ENCODE results near the gene MTPN. TPM values are rescaled to one million over a fixed set of nuclear protein-coding genes. Genes with fewer than 3 reads are reported as not detected.

MTPN gene
- total and polyA plus RNA-seq, 12 donors = 16.7 to 116 (median 86.9) TPM

DNA sequence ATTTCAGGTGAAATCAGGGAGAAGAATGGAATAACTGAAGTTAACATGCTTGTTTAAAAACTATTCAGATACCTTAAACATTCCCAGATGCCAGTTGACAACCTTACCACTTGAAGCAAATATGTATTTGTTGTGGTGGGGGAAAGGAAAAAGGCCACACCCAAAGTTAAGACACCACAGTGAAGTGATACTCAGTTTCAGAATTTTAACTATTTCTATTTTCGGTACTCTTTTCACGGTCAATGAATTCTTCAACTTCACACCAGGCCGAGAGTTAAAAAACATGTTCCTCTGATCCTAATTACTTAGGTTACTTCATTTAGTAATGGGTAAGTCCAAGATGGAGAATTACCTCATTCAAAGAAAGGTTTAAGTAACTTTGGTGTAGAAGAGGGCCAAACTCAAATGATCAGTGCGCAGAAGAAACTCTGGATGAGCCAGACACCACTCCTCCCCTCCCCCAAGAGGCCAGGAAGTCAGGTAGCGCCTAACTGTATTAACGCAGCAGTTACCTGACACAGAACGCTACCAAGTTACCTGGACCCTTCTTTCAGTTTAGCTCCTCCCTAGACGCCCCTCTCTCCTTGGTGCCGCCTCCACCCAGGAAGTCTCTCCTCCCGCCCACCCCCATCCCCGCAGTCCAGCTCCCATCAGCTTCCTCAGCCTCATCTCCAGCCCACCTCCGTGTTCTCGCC, 700 bp downstream of the MTPN start:
- TF ChIP-seq, protein P1, sequence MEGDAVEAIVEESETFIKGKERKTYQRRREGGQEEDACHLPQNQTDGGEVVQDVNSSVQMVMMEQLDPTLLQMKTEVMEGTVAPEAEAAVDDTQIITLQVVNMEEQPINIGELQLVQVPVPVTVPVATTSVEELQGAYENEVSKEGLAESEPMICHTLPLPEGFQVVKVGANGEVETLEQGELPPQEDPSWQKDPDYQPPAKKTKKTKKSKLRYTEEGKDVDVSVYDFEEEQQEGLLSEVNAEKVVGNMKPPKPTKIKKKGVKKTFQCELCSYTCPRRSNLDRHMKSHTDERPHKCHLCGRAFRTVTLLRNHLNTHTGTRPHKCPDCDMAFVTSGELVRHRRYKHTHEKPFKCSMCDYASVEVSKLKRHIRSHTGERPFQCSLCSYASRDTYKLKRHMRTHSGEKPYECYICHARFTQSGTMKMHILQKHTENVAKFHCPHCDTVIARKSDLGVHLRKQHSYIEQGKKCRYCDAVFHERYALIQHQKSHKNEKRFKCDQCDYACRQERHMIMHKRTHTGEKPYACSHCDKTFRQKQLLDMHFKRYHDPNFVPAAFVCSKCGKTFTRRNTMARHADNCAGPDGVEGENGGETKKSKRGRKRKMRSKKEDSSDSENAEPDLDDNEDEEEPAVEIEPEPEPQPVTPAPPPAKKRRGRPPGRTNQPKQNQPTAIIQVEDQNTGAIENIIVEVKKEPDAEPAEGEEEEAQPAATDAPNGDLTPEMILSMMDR (IDR thresholded peaks at IDR 0.05) = no peak
- TF ChIP-seq POLR2A (IDR thresholded peaks at IDR 0.05) = no peak

GRCh38 chr7:135975166-135975565, 2.0 kb downstream of the MTPN start:
- 82 to 92% (median 86%) methylated on average over 2 of the region's 2 CpGs for whole genome bisulfite sequencing, 4 donors
- H3K36me3 ChIP-seq (replicated peaks in 1 of 2) = no peaks in the 10 kb centered on the region
- no peaks in the 10 kb centered on the region for H3K27me3 ChIP-seq
- no peak overlapping the region for H3K4me3 ChIP-seq
- peaks cover 26 to 59% of the 10 kb centered on the region in 2 donors for H3K4me1 ChIP-seq (replicated peaks in 1 of 2)
- H3K9me3 ChIP-seq (replicated peaks in 1 of 3) = no peaks in the 10 kb centered on the region
- no peak for DNase-seq
- H3K27ac ChIP-seq = no peak overlapping the region
- TF ChIP-seq, protein P1 (IDR thresholded peaks at IDR 0.05) = no peak
- no peak for TF ChIP-seq POLR2A (IDR thresholded peaks at IDR 0.05)
- intact Hi-C loops (cut with DNase I) = no loop called here

More for the DNA sequence above, 700 bp downstream of the MTPN start:
- no peaks in the 10 kb centered on the region for H3K36me3 ChIP-seq (replicated peaks in 1 of 2)
- intact Hi-C loops (cut with DNase I) = no loop called here
- H3K27ac ChIP-seq = peak overlapping the region; percentile 61 to 91 (median 69)
- H3K4me1 ChIP-seq (replicated peaks in 1 of 2) = peaks cover 28 to 64% of the 10 kb centered on the region in 2 donors
- DNase-seq = peak in 4 of 7 donors; percentile 16 to 37 (median 28)
- peak overlapping the region; percentile 85 to 93 (median 90) for H3K4me3 ChIP-seq
- H3K27me3 ChIP-seq = no peaks in the 10 kb centered on the region
- no peaks in the 10 kb centered on the region for H3K9me3 ChIP-seq (replicated peaks in 1 of 3)
- WGBS, 4 donors = 4% methylated on average over 13 of the region's 13 CpGs

DNA sequence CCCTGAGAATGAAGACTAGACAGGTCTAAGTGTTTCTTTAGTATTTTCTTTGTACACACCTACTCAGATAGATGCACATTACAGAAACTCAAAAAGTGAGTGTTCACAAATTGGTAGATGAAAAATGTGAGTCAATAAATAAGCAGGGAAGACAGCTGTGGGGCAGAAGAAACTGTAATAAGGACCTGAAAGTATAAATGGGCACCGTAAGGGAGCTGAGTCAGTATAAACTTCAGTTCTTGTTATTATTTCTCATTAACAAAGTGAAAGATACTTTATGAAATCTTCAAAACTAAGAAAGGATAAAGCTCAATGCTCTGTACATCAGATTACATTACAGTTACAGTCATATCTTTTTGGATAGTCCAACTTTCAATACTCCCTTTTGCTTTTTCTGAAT, 2.5 kb downstream of the MTPN start:
- no peaks in the 10 kb centered on the region for H3K36me3 ChIP-seq (replicated peaks in 1 of 2)
- no peak for TF ChIP-seq POLR2A (IDR thresholded peaks at IDR 0.05)
- TF ChIP-seq, protein P1 (IDR thresholded peaks at IDR 0.05) = no peak
- H3K9me3 ChIP-seq (replicated peaks in 1 of 3) = no peaks in the 10 kb centered on the region
- intact Hi-C loops (cut with DNase I) = no loop called here
- no peak overlapping the region for H3K4me3 ChIP-seq
- no peak for DNase-seq
- WGBS, 4 donors = 56 to 76% (median 65%) methylated on average over 1 of the region's 1 CpG
- H3K4me1 ChIP-seq (replicated peaks in 1 of 2) = peaks cover 22 to 54% of the 10 kb centered on the region in 2 donors
- H3K27ac ChIP-seq = no peak overlapping the region
- H3K27me3 ChIP-seq = no peaks in the 10 kb centered on the region

GRCh38 chr7:135971366-135971725, 5.8 kb downstream of the MTPN start:
- Histone ChIP-seq H3K4me1 (replicated peaks in 1 of 2) (peaks cover 21 to 49% of the 10 kb centered on the region in 2 donors), H3K36me3 (replicated peaks in 1 of 2) (no peaks in the 10 kb centered on the region), H3K9me3 (replicated peaks in 1 of 3) (no peaks in the 10 kb centered on the region), H3K27me3 (no peaks in the 10 kb centered on the region), H3K27ac (no peak overlapping the region), H3K4me3 (no peak overlapping the region)
- no peak for DNase-seq
- TF ChIP-seq, protein P1 (IDR thresholded peaks at IDR 0.05) = no peak
- no peak for TF ChIP-seq POLR2A (IDR thresholded peaks at IDR 0.05)
- intact Hi-C loops (cut with DNase I) = no loop called here
